ENCODE data around the gene ATP2C2.

GRCh38 chr16:84359326-84359725 is 9.0 kb upstream of the ATP2C2 start:
- TF ChIP-seq EZH2 (IDR thresholded peaks at IDR 0.05; ENCODE audit: low read length, missing control alignments) (no peak), CTCF (conservative IDR thresholded peaks at IDR 0.05 in 1 of 2, IDR thresholded peaks at IDR 0.05 in 1 of 2; ENCODE audit: low read depth in 1 of 2, low read length in 2 of 2) (no peak)

All from fibroblast of lung (primary cell).